Measurements from ENCODE around the gene MS4A10. TPM values are rescaled to one million over a fixed set of nuclear protein-coding genes. Genes with fewer than 3 reads are reported as not detected.
A peak's percentile ranks its signal among the peaks of the same experiment; 100 is the strongest.

The MS4A10 gene
- total RNA-seq, 2 donors from 2014 or later: not detected

DNA sequence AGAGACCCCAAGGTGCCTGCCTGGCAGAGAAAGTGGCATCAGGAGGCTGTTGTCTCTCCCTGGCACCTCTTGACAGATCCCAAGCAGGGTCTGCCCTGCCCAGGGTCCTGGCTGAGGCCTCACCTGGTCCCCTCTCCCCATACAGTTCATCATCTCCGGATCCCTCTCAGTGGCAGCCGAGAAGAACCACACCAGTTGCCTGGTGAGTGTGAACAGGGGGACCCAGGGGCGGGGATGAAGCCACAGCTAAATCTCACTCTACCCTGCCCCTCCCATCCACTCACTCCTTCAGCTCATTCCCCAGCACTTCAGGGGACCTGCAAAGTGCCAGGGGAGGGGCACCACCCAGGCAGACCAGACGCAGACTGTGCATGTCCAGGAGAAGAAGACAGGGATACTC is 14.0 kb upstream of the MS4A10 start:
- no peak for TF ChIP-seq CTCF (IDR thresholded peaks at IDR 0.05)
- TF ChIP-seq POLR2A (IDR thresholded peaks at IDR 0.05): no peak
- no peaks in the 10 kb centered on the region for H3K9me3 ChIP-seq
- H3K27ac ChIP-seq: no peak overlapping the region
- WGBS, 2 donors: 80 to 100% methylated on average over 1 to 4 of the region's 4 CpGs
- DNase-seq (no peak), ATAC-seq (no peak)
- intact Hi-C loops (cut with DNase I): no loop called here
- H3K27me3 ChIP-seq: no peaks in the 10 kb centered on the region
- peaks cover 9% of the 10 kb centered on the region for H3K4me1 ChIP-seq
- H3K4me3 ChIP-seq: no peak overlapping the region
- H3K36me3 ChIP-seq (replicated peaks in 1 of 2; ENCODE audit: insufficient read depth in 1 of 2, low read depth in 2 of 2): no peaks in the 10 kb centered on the region

DNA sequence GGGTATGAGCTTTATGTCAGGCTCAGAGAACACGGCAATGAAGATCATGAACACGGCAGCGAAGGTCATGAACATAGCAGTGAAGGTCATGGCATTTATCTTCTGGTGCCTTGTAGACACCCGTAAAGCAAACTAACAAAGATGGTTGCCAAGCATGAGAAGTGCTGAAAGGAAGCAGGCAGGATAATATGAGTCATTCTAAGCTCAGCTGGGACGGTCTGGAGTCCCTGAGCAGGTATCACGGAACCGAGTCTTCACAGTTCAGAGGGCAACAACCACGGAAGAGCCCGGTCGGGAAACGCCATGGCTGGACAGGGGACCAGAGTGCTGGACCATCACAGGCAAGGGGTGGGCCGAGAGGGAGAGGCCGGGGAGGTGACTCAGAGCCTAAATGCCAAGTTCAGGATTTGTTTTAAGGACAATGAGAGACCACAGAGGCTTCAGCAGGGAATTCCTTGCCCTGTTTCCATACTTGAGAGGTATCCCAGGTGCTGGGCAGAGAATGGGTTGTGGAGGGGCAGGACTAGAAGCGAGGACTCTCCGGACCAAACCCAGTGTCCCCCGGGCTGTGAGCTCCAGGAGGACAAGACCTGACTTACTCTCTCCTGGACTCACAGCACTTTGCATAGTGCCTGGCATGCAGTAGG is 13.1 kb upstream of the MS4A10 start:
- no peak for TF ChIP-seq CTCF (IDR thresholded peaks at IDR 0.05)
- TF ChIP-seq POLR2A (IDR thresholded peaks at IDR 0.05): no peak
- intact Hi-C loops (cut with DNase I): no loop called here
- Histone ChIP-seq H3K4me3 (no peak overlapping the region), H3K27me3 (no peaks in the 10 kb centered on the region), H3K9me3 (no peaks in the 10 kb centered on the region), H3K27ac (no peak overlapping the region), H3K4me1 (peaks cover 9% of the 10 kb centered on the region), H3K36me3 (replicated peaks in 1 of 2; ENCODE audit: insufficient read depth in 1 of 2, low read depth in 2 of 2) (no peaks in the 10 kb centered on the region)
- ATAC-seq: no peak
- DNase-seq: no peak
- 82 to 84% methylated on average over 16 of the region's 16 CpGs for WGBS, 2 donors

- Histone ChIP-seq H3K4me1 (peaks cover 9% of the 10 kb centered on the region), H3K27ac (no peak overlapping the region), H3K4me3 (no peak overlapping the region), H3K36me3 (replicated peaks in 1 of 2; ENCODE audit: insufficient read depth in 1 of 2, low read depth in 2 of 2) (no peaks in the 10 kb centered on the region), H3K9me3 (no peaks in the 10 kb centered on the region), H3K27me3 (no peaks in the 10 kb centered on the region)
- intact Hi-C loops (cut with DNase I): no loop called here
- no peak for DNase-seq
- ATAC-seq: no peak
- TF ChIP-seq CTCF (IDR thresholded peaks at IDR 0.05) (no peak), POLR2A (IDR thresholded peaks at IDR 0.05) (no peak)
- 93% methylated on average over 8 of the region's 8 CpGs for WGBS, 2 donors
Observed at GRCh38 chr11:60772666-60773065, 12.5 kb upstream of the MS4A10 start.

DNA sequence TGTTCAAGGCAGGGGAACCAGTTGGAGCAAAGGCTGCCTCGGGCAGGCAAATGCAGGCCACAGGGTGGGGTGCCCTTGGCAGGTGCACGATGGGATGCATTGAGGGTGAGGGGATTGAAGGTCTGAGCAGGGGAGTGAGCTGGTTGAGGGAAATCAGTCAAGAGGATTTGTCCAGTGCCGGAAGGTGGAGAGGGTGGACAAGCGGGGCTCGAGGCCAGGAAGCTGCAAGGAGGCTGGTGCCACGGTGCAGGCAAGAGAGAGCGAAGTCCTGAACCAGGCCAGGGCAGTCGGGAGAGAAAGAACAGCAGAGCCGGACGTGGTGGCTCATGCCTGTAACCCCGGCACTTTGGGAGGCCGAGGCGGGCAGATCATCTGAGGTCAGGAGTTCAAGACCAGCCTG is 10.4 kb upstream of the MS4A10 start:
- H3K4me3 ChIP-seq: no peak overlapping the region
- H3K27ac ChIP-seq: no peak overlapping the region
- ATAC-seq: no peak
- TF ChIP-seq CTCF (IDR thresholded peaks at IDR 0.05) (no peak), POLR2A (IDR thresholded peaks at IDR 0.05) (no peak)
- intact Hi-C loops (cut with DNase I): no loop called here
- no peaks in the 10 kb centered on the region for H3K36me3 ChIP-seq (replicated peaks in 1 of 2; ENCODE audit: insufficient read depth in 1 of 2, low read depth in 2 of 2)
- H3K9me3 ChIP-seq: no peaks in the 10 kb centered on the region
- no peaks in the 10 kb centered on the region for H3K27me3 ChIP-seq
- peaks cover 9% of the 10 kb centered on the region for H3K4me1 ChIP-seq
- WGBS, 2 donors: 61 to 68% methylated on average over 13 of the region's 13 CpGs
- DNase-seq: no peak

DNA sequence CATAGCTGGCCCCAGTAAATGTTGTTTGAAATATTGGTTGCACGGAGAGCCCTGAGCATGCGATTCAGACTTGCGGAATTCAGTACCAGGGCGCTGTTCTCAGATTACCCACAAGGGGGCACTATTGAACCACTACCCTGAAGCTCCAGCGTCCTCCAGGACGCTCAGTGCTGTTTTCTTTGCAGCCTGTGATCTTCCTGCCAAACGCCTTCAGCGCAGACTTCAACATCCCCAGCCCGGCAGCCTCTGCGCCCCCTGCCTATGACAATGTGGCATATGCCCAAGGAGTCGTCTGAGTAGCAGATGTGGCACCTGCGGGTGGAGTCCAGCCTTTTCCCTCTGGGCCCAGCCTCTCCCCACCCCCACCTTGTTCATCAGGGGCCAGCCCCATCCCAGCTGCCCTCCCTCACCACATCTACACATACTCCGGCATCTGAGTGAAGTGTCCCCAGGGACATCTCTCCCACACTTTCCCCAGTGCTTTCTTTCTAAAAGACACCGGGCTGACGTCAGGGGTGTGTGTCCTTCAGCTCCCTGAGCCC is 9.6 kb upstream of the MS4A10 start:
- H3K9me3 ChIP-seq: no peaks in the 10 kb centered on the region
- no peak overlapping the region for H3K4me3 ChIP-seq
- peak; percentile 91 to 93 (median 92) for DNase-seq
- H3K4me1 ChIP-seq: peaks cover 9% of the 10 kb centered on the region
- no peak overlapping the region for H3K27ac ChIP-seq
- TF ChIP-seq CTCF (IDR thresholded peaks at IDR 0.05) (peak; percentile 88 to 95 (median 91)), POLR2A (IDR thresholded peaks at IDR 0.05) (no peak)
- intact Hi-C loops (cut with DNase I): no loop called here
- H3K36me3 ChIP-seq (replicated peaks in 1 of 2; ENCODE audit: insufficient read depth in 1 of 2, low read depth in 2 of 2): no peaks in the 10 kb centered on the region
- H3K27me3 ChIP-seq: no peaks in the 10 kb centered on the region
- ATAC-seq: peak; percentile 94
- WGBS, 2 donors: 12 to 15% methylated on average over 15 of the region's 15 CpGs

Data from body of pancreas (tissue), 4 donors.